NB4 (cell line): ENCODE results near the gene SPSB3.

Experiments used
- CTCF ChIP-seq: IDR thresholded peaks from one replicate; pipeline ENCODE4 v1.5.1; 2012; ENCODE audit warnings: low read depth, low read length
- MAX ChIP-seq: IDR thresholded peaks from 2 replicates; pipeline ENCODE4 v1.6.1; 2011; ENCODE audit warnings: low read depth, low read length
- MYC ChIP-seq: IDR thresholded peaks from 2 replicates; pipeline ENCODE4 v1.6.1; 2011; ENCODE audit warnings: low read depth, low read length
- POLR2A ChIP-seq: IDR thresholded peaks from 2 replicates; pipeline ENCODE4 v1.6.1; 2011; ENCODE audit warnings: mild to moderate bottlenecking; ENCODE audit not compliant: insufficient read length; ENCODE audit errors: extremely low read depth

- no peak for TF ChIP-seq CTCF
- TF ChIP-seq POLR2A = no peak
- no peak for TF ChIP-seq MAX
- no peak for TF ChIP-seq MYC
These were observed 34.4 kb downstream of the SPSB3 start for GRCh38 chr16:1747934-1748333.
